GM12891 (cell line): ENCODE data around the gene VSNL1.

Source experiments
- DNase-seq: peaks from one replicate; pipeline ENCODE4 v3.0.0; 2011; ENCODE audit warnings: low spot score; ENCODE audit not compliant: insufficient read length
- FAIRE-seq: peaks from 2 replicates; lab custom pipeline; 2011; peaks lifted over from hg19 to GRCh38; lab: Jason Lieb, UNC
- PAX5 ChIP-seq: IDR thresholded peaks from 2 replicates; pipeline ENCODE4 v1.6.1; 2011; ENCODE audit warnings: low read length, moderate library complexity, mild to moderate bottlenecking; ENCODE audit not compliant: insufficient read depth, severe bottlenecking
- POLR2A ChIP-seq: IDR thresholded peaks from 2 replicates; pipeline ENCODE4 v1.6.1; 2011; ENCODE audit warnings: low read depth, low read length, control low read depth
- POLR2AphosphoS5 ChIP-seq: IDR thresholded peaks from 2 replicates; pipeline ENCODE4 v1.6.1; 2011; ENCODE audit warnings: low read depth, low read length, control low read depth
- POU2F2 ChIP-seq: IDR thresholded peaks from 2 replicates; pipeline ENCODE4 v1.6.1; 2011; ENCODE audit warnings: low read depth, mild to moderate bottlenecking, control low read depth, low read length, moderate library complexity
- SPI1 ChIP-seq: IDR thresholded peaks from 2 replicates; pipeline ENCODE4 v1.6.1; 2011; ENCODE audit warnings: low read depth, low read length, control low read depth
- TAF1 ChIP-seq: IDR thresholded peaks from 2 replicates; pipeline ENCODE4 v1.6.1; 2011; ENCODE audit warnings: low read depth, low read length, control low read depth

The VSNL1 gene

GRCh38 chr2:17617955-17618354 is 77.5 kb downstream of the VSNL1 start:
- TF ChIP-seq PAX5 (no peak), TAF1 (no peak), POLR2A (no peak), POLR2AphosphoS5 (no peak), SPI1 (no peak), POU2F2 (no peak)
- FAIRE-seq (no peak), DNase-seq (no peak)

GRCh38 chr2:17620280-17620679 is 79.8 kb downstream of the VSNL1 start:
- TF ChIP-seq PAX5, result no peak
- TF ChIP-seq POLR2AphosphoS5, result no peak
- FAIRE-seq (no peak), DNase-seq (no peak)

DNA sequence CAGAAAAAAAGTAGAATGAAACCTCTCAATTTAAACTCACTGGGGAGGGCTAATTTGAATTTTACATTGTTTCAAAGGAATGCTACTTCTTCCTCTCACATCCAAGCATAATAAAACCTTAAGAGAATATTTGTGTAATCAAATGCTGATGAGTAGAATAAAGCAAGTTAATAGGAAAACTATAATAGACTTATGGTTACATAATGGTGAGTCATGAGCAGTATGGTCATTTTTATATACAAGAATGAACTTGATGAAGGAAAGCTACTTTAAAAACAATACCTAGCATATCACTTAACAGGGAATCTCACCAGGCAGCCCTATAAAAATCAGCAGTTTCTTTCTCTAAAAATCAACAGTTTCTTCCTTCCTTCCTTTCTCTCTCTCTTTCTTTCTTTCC is 80.3 kb downstream of the VSNL1 start:
- FAIRE-seq, result no peak
- TF ChIP-seq POLR2AphosphoS5 (no peak), TAF1 (no peak)

GRCh38 chr2:17621781-17622180 is 81.3 kb downstream of the VSNL1 start:
- DNase-seq (no peak), FAIRE-seq (no peak)
- no peak for TF ChIP-seq PAX5
- no peak for TF ChIP-seq TAF1
- no peak for TF ChIP-seq POU2F2
- TF ChIP-seq SPI1, result no peak
- no peak for TF ChIP-seq POLR2A

More for the DNA sequence above, 80.3 kb downstream of the VSNL1 start:
- no peak for DNase-seq

DNA sequence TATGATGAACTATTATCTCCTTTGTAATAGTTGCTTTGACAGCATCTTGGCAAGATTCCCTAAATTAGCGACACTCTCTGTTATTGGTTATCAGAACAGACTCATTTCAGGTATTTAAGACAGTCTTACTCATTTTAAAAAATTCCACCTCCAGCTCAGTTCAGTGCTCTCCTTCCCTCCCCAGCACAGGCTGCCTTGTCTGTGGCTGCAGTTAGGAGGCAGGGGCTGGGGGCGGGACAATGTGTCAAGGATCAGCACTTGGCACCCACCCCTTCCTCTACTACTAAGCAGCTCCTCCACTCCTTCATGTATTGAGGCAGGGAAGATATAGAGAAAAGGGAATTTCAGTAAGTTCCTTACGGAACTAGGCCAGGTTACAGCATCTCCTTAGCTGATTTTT is 85.0 kb downstream of the VSNL1 start:
- FAIRE-seq (no peak), DNase-seq (no peak)

GRCh38 chr2:17626986-17627385 is 86.5 kb downstream of the VSNL1 start:
- no peak for FAIRE-seq
- DNase-seq, result no peak
- TF ChIP-seq PAX5, result no peak
- TF ChIP-seq TAF1, result no peak
- no peak for TF ChIP-seq POU2F2
- TF ChIP-seq POLR2AphosphoS5, result no peak
- no peak for TF ChIP-seq POLR2A
- no peak for TF ChIP-seq SPI1

More for the DNA sequence above, 85.0 kb downstream of the VSNL1 start:
- no peak for TF ChIP-seq POU2F2
- TF ChIP-seq POLR2A, result no peak
- TF ChIP-seq TAF1, result no peak
- no peak for TF ChIP-seq POLR2AphosphoS5
- no peak for TF ChIP-seq SPI1
- TF ChIP-seq PAX5, result no peak

DNA sequence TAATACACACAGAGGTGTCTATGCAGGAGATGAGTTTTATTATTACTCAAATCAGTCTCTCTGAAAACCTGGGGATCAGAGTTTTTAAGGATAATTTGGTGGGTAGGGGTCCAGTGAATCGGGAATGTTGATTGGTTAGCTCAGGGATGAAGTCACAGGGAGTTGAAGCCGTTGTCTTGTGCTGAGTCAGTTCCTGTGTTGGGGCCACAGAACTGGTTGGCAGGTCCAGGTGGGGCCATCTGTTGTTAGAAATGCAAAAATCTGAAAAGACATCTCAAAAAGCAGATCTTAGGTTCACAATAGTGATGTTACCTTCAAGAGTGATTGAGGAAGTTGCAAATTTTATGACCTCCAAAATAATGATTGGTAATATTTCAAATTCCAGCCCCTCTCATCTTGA is 86.9 kb downstream of the VSNL1 start:
- FAIRE-seq, result no peak
- TF ChIP-seq POLR2AphosphoS5 (no peak), SPI1 (no peak), POU2F2 (no peak), POLR2A (no peak), PAX5 (no peak), TAF1 (no peak)
- DNase-seq, result no peak

DNA sequence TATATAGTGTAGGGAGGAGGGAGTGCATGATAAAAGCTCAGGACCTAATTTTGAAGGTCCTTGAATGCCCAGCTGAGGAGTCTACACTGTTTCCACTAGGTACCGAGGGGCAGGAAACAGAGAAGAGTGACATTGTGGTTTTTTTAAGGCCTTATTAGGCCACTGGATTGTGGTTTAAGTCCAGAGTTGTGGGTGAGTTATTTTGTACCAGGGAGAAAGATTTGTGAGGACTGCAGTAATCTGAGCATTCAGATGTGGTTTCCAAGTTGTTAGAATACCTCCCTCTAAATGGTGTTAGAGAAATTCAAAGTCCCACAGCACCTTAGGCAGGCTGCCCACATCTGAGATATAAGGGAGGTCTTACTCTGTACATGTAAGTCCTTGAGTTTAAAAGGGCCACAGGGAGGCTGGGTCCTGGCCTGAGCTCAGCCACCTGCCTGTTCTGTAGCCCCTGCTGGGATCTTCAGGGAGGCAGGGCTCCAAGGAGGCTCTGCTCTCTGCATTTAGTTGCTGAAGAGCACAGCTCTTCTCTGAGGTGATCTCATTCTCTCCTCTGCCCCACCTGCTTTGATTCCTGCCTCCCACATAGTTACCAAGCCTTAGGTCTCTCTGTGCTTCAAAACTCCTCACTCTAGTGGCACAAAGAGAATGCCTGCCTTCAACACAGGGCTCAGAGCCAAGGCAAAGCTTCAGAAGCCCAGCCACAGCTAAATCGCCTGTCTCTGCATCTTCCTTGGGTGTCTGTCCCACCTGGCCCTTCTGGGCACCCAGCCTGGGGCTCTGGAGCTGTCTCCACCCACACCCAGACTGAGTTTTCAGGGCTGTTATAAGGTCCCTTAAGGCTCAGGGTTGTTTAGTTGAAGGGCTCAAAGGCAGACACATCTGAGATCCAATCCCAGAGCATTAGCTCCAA is 88.1 kb downstream of the VSNL1 start:
- DNase-seq (no peak), FAIRE-seq (no peak)
- TF ChIP-seq POLR2AphosphoS5 (no peak), TAF1 (no peak), POU2F2 (no peak), PAX5 (no peak), SPI1 (no peak), POLR2A (no peak)

- FAIRE-seq (no peak), DNase-seq (no peak)
- no peak for TF ChIP-seq PAX5
- TF ChIP-seq POU2F2, result no peak
- no peak for TF ChIP-seq TAF1
- TF ChIP-seq POLR2A, result no peak
- TF ChIP-seq SPI1, result no peak
- TF ChIP-seq POLR2AphosphoS5, result no peak
Measured at GRCh38 chr2:17630089-17630488, 89.6 kb downstream of the VSNL1 start.

DNA sequence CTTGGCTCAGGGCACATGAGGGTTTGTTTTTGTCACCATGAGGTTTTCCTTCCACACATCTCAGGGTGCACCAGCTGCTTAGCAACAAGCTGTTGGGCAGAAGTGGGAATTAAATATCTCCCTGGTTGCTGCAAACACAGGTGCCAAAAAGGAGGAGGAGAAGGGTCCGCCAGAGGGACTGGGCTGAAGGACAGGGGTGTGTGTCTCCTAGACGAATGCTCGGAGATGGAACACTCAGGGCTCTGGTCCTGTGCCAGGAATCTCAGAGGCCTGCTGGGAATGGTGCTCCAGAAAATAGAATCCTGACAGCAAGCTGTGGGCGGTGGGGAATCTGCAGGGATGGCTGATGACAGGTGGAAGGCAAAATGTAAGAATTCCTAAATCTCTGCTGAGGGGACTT is 94.5 kb downstream of the VSNL1 start:
- DNase-seq (no peak), FAIRE-seq (no peak)
- TF ChIP-seq POLR2AphosphoS5 (no peak), POU2F2 (no peak), PAX5 (no peak), TAF1 (no peak), POLR2A (no peak), SPI1 (no peak)
